Measurements from ENCODE around the gene TMEM98.

DNA sequence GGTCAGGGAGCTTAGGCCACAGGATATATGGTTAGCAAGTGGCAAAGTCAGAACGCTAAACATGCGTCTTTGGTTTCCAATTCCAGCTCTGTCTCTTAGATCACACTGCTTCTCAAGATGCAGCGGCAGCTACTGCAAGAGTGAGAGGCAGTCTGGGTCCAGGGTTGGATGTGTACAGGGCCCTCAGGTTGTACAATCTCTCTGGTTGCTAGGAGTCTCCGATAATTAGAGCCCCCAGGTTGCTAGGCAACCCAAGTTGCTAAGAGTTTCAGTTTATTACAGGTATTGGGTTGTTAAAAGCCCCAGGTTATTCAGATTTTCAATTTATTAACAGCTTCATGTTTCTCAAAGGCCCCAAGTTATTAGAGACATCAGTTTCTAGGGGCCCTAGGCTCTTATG lies 48.2 kb downstream of the TMEM98 start:
- TF ChIP-seq, protein P1, sequence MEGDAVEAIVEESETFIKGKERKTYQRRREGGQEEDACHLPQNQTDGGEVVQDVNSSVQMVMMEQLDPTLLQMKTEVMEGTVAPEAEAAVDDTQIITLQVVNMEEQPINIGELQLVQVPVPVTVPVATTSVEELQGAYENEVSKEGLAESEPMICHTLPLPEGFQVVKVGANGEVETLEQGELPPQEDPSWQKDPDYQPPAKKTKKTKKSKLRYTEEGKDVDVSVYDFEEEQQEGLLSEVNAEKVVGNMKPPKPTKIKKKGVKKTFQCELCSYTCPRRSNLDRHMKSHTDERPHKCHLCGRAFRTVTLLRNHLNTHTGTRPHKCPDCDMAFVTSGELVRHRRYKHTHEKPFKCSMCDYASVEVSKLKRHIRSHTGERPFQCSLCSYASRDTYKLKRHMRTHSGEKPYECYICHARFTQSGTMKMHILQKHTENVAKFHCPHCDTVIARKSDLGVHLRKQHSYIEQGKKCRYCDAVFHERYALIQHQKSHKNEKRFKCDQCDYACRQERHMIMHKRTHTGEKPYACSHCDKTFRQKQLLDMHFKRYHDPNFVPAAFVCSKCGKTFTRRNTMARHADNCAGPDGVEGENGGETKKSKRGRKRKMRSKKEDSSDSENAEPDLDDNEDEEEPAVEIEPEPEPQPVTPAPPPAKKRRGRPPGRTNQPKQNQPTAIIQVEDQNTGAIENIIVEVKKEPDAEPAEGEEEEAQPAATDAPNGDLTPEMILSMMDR (IDR thresholded peaks at IDR 0.05), result no peak
- no peak for TF ChIP-seq POLR2A (IDR thresholded peaks at IDR 0.05)
